Transverse colon (tissue), 4 donors: Measurements from ENCODE around the gene RHOH. TPM values are rescaled to one million over a fixed set of nuclear protein-coding genes. Genes with fewer than 3 reads are reported as not detected.
"Not testable (repeated sequence)": the region's sequence is repeated elsewhere in the genome, so short reads cannot be mapped to it uniquely, and the experiment has no call there.

ENCODE experiments used
- DNase-seq: peaks from one replicate; pipeline ENCODE4 v3.0.0-alpha.2; 2019
- H3K27ac ChIP-seq, 4 donors: fragments of 200-600 bp; sonication (generic); 2 replicates each; pipeline ENCODE4 v1.5.1; 2016 to 2018; ENCODE audit warnings: inconsistent platforms in 4 of 4
- H3K27me3 ChIP-seq: fragments of 200-600 bp; sonication (generic); 2 replicates; pipeline ENCODE4 v1.5.1; 2017; ENCODE audit warnings: inconsistent platforms
- H3K36me3 ChIP-seq, 4 donors: fragments of 200-600 bp; sonication (generic); 2 replicates each; pipeline ENCODE4 v1.5.1; 2017 to 2019; ENCODE audit warnings: inconsistent platforms in 4 of 4
- H3K4me1 ChIP-seq, 4 donors: fragments of 200-600 bp; sonication (generic); 2 replicates each; pipeline ENCODE4 v1.5.1; 2017 to 2020; ENCODE audit warnings: inconsistent platforms in 4 of 4
- H3K4me3 ChIP-seq, 4 donors: fragments of 200-600 bp; sonication (generic); 1 replicate in 1 of 4; 2 replicates in 3 of 4; pipeline versions ENCODE4 v1.5.1 to v1.6.1; 2017 to 2019; ENCODE audit warnings: inconsistent platforms in 4 of 4
- H3K9me3 ChIP-seq, 2 donors: fragments of 200-600 bp; sonication (generic); 2 replicates each; pipeline ENCODE4 v1.5.1; 2017 to 2019; ENCODE audit warnings: inconsistent platforms in 2 of 2
- CTCF ChIP-seq, 5 experiments: fragments of 200-600 bp in 3 of 5; fragments of 450-650 bp in 2 of 5; sonication (generic) in 3 of 5; IDR thresholded peaks; 1 replicate in 2 of 5; 2 replicates in 3 of 5; pipeline ENCODE4 v1.5.1; 2016 to 2017; ENCODE audit warnings: antibody characterized with exemption in 5 of 5, inconsistent platforms in 3 of 5, mild to moderate bottlenecking in 2 of 5, moderate library complexity in 1 of 5
- EP300 ChIP-seq: sonication (generic); formaldehyde crosslinking; IDR thresholded peaks from one replicate; pipeline ENCODE4 v1.6.1; 2017; ENCODE audit warnings: antibody characterized with exemption, low read depth
- POLR2A ChIP-seq: fragments of 450-650 bp; IDR thresholded peaks from one replicate; pipeline ENCODE4 v1.6.1; 2016; ENCODE audit warnings: antibody characterized with exemption, mild to moderate bottlenecking, moderate library complexity
- POLR2AphosphoS5 ChIP-seq, 3 donors: sonication (generic); formaldehyde crosslinking; IDR thresholded peaks; one replicate each; pipeline ENCODE4 v1.6.1; 2016; ENCODE audit warnings: antibody characterized with exemption in 3 of 3
- WGBS, 2 donors: methylation state at CpG; one replicate each; pipeline ENCODE4 v1.1.5; 2018; ENCODE audit warnings: low coverage in 1 of 2; 5-methylcytosine and 5-hydroxymethylcytosine counted together
- in situ Hi-C, 4 donors: fragments of 200-750 bp; cut with MboI; loops; one replicate each; pipeline versions ENCODE4 v1.15.0 to v1.15.1; 2017; ENCODE audit warnings: low sequenced_read_pairs in 3 of 4, low pct_ligation_motif_present in 1 of 4, low pct_unique_long_range_greater_than_20kb in 1 of 4
- intact Hi-C: fragments of 100-400 bp; cut with DNase I; formaldehyde crosslinking; loops from one replicate; pipeline ENCODE4 v1.15.1; 2023; ENCODE audit warnings: low total_unique reads
- total RNA-seq, 4 donors: library from RNA; depleted of rRNA; stranded (reverse); fragments of >200 nt; gene quantifications; one replicate each; pipeline ENCODE4 v1.1.0, GENCODE V29; 2016

RHOH gene
- total RNA-seq, 4 donors from 2014 or later: 4.1 to 10.3 (median 4.1) TPM; not detected in 1

- WGBS, 2 donors: 75% methylated on average over 10 of the region's 10 CpGs; no CpG with 5 or more reads in 1 of the 2 donors
- Histone ChIP-seq H3K9me3 (no peaks in the 10 kb centered on the region), H3K36me3 (no peaks in the 10 kb centered on the region), H3K27ac (no peak overlapping the region), H3K4me1 (no peaks in the 10 kb centered on the region), H3K4me3 (no peak overlapping the region), H3K27me3 (no peaks in the 10 kb centered on the region)
- in situ Hi-C loops (no loop called here), intact Hi-C loops (no loop called here)
- DNase-seq: no peak
- TF ChIP-seq POLR2AphosphoS5 (IDR thresholded peaks at IDR 0.05) (no peak), POLR2A (no peak), CTCF (IDR thresholded peaks at IDR 0.05) (no peak), EP300 (no peak)
Observed at GRCh38 chr4:40283968-40284367, 87.1 kb downstream of the RHOH start.

- DNase-seq: no peak
- intact Hi-C loops (no loop called here), in situ Hi-C loops (no loop called here)
- H3K27me3 ChIP-seq: no peaks in the 10 kb centered on the region
- no peaks in the 10 kb centered on the region for H3K9me3 ChIP-seq
- no peak overlapping the region for H3K4me3 ChIP-seq
- peaks cover 0 to 10% (median 0%) of the 10 kb centered on the region in 4 donors for H3K4me1 ChIP-seq
- WGBS, 2 donors: 80 to 83% methylated on average over 1 to 5 of the region's 5 CpGs
- H3K36me3 ChIP-seq: no peaks in the 10 kb centered on the region
- no peak for TF ChIP-seq CTCF (IDR thresholded peaks at IDR 0.05)
- TF ChIP-seq EP300: no peak
- no peak for TF ChIP-seq POLR2AphosphoS5 (IDR thresholded peaks at IDR 0.05)
- TF ChIP-seq POLR2A: no peak
- no peak overlapping the region for H3K27ac ChIP-seq
Observed at GRCh38 chr4:40285692-40286091, 88.9 kb downstream of the RHOH start.

GRCh38 chr4:40288566-40288965 lies 91.7 kb downstream of the RHOH start:
- Histone ChIP-seq H3K4me3 (no peak overlapping the region), H3K9me3 (no peaks in the 10 kb centered on the region), H3K27me3 (no peaks in the 10 kb centered on the region), H3K36me3 (no peaks in the 10 kb centered on the region), H3K27ac (no peak overlapping the region), H3K4me1 (peaks cover 0 to 10% (median 0%) of the 10 kb centered on the region in 4 donors)
- in situ Hi-C loops (no loop called here), intact Hi-C loops (no loop called here)
- DNase-seq: no peak
- 87 to 95% methylated on average over 8 of the region's 8 CpGs for WGBS, 2 donors
- no peak for TF ChIP-seq CTCF (IDR thresholded peaks at IDR 0.05)
- no peak for TF ChIP-seq EP300
- TF ChIP-seq POLR2AphosphoS5 (IDR thresholded peaks at IDR 0.05): no peak
- TF ChIP-seq POLR2A: no peak

- 38 to 44% methylated on average over 7 of the region's 7 CpGs for WGBS, 2 donors
- TF ChIP-seq POLR2A (no peak), EP300 (no peak), POLR2AphosphoS5 (IDR thresholded peaks at IDR 0.05) (no peak), CTCF (IDR thresholded peaks at IDR 0.05) (no peak)
- no peaks in the 10 kb centered on the region for H3K9me3 ChIP-seq
- H3K36me3 ChIP-seq: no peaks in the 10 kb centered on the region
- no peaks in the 10 kb centered on the region for H3K27me3 ChIP-seq
- H3K27ac ChIP-seq: no peak overlapping the region
- intact Hi-C loops (no loop called here), in situ Hi-C loops (no loop called here)
- no peak for DNase-seq
- H3K4me1 ChIP-seq: peaks cover 0 to 10% (median 0%) of the 10 kb centered on the region in 4 donors
- H3K4me3 ChIP-seq: no peak overlapping the region
Observed at GRCh38 chr4:40289366-40290188, 92.7 kb downstream of the RHOH start.

- DNase-seq, H3K4me3 ChIP-seq, H3K27me3 ChIP-seq, H3K36me3 ChIP-seq, H3K4me1 ChIP-seq, intact Hi-C loops, H3K9me3 ChIP-seq, in situ Hi-C loops, H3K27ac ChIP-seq: not testable (repeated sequence)
- 80 to 83% methylated on average over 2 of the region's 2 CpGs for WGBS, 2 donors
Observed at GRCh38 chr4:40290611-40291186, 93.9 kb downstream of the RHOH start.
